ENCODE measurements around the gene ADAMTS2.
"Not testable (repeated sequence)": the region's sequence is repeated elsewhere in the genome, so short reads cannot be mapped to it uniquely, and the experiment has no call there.

ADAMTS2 gene

GRCh38 chr5:179296150-179296821 lies 49.0 kb downstream of the ADAMTS2 start:
- DNase-seq (ENCODE audit: low read depth), result no peak

GRCh38 chr5:179295778-179296149 lies 49.5 kb downstream of the ADAMTS2 start:
- DNase-seq (ENCODE audit: low read depth), result no peak

- no peak for DNase-seq (ENCODE audit: low read depth)
Measured at GRCh38 chr5:179294891-179295777, 50.1 kb downstream of the ADAMTS2 start.

GRCh38 chr5:179294131-179294780 lies 51.0 kb downstream of the ADAMTS2 start:
- no peak for DNase-seq (ENCODE audit: low read depth)

- DNase-seq (ENCODE audit: low read depth), result no peak
Measured at GRCh38 chr5:179292681-179293635, 52.3 kb downstream of the ADAMTS2 start.

GRCh38 chr5:179292202-179292601 lies 53.1 kb downstream of the ADAMTS2 start:
- DNase-seq (ENCODE audit: low read depth), result no peak

- DNase-seq (ENCODE audit: low read depth), result no peak
Measured at GRCh38 chr5:179290681-179291540, 54.4 kb downstream of the ADAMTS2 start.

GRCh38 chr5:179289756-179290385 lies 55.4 kb downstream of the ADAMTS2 start:
- no peak for DNase-seq (ENCODE audit: low read depth)

- DNase-seq (ENCODE audit: low read depth), result no peak
Measured at GRCh38 chr5:179288809-179289185, 56.5 kb downstream of the ADAMTS2 start.

- no peak for DNase-seq (ENCODE audit: low read depth)
Measured at GRCh38 chr5:179288101-179288808, 57.0 kb downstream of the ADAMTS2 start.

- no peak for DNase-seq (ENCODE audit: low read depth)
Measured at GRCh38 chr5:179287631-179288030, 57.6 kb downstream of the ADAMTS2 start.

GRCh38 chr5:179287071-179287470 lies 58.2 kb downstream of the ADAMTS2 start:
- no peak for DNase-seq (ENCODE audit: low read depth)

GRCh38 chr5:179285776-179286162 lies 59.5 kb downstream of the ADAMTS2 start:
- not testable (repeated sequence) for DNase-seq (ENCODE audit: low read depth)

GRCh38 chr5:179284751-179285631 lies 60.3 kb downstream of the ADAMTS2 start:
- DNase-seq (ENCODE audit: low read depth), result no peak

- DNase-seq (ENCODE audit: low read depth), result not testable (repeated sequence)
Measured at GRCh38 chr5:179283908-179284307, 61.4 kb downstream of the ADAMTS2 start.

GRCh38 chr5:179281694-179282093 lies 63.6 kb downstream of the ADAMTS2 start:
- no peak for DNase-seq (ENCODE audit: low read depth)

GRCh38 chr5:179280095-179280490 lies 65.2 kb downstream of the ADAMTS2 start:
- DNase-seq (ENCODE audit: low read depth), result no peak

GRCh38 chr5:179279347-179280094 lies 65.7 kb downstream of the ADAMTS2 start:
- no peak for DNase-seq (ENCODE audit: low read depth)

Measured in stimulated activated CD8-positive, alpha-beta memory T cell treated with anti-CD3 and anti-CD28 coated beads, Interleukin-7, amount 100 ng/mL, for 24 hours (primary cell).